Measurements from ENCODE around the gene FHOD3. TPM values are rescaled to one million over a fixed set of nuclear protein-coding genes. Genes with fewer than 3 reads are reported as not detected.

The FHOD3 gene
- polyA plus RNA-seq, 2 of the 4 experiments (the other 2 are of a cell fraction): 2.5 to 3.6 TPM

- Histone ChIP-seq H3K4me3 (no peak overlapping the region), H3K27ac (peak overlapping the region in 1 of 2 experiments; percentile 18; a peak in 1 of 6 replicates), H3K4me2 (peak overlapping the region; percentile 23; the same call in 1 of the 3 replicates), H3K9me3 (no peaks in the 10 kb centered on the region), H3K4me1 (0 out of 3 replicates have a peak, but pooled peaks cover 4% of the 10 kb centered on the region)
- 56% methylated on average over 15 of the region's 15 CpGs for WGBS (ENCODE audit: missing lambda C conversion rate)
- TF ChIP-seq ZSCAN20 (CRISPR knock-in tag; IDR thresholded peaks at IDR 0.05) (no peak), JUN (IDR thresholded peaks at IDR 0.05) (no peak), ZC3H11A (IDR thresholded peaks at IDR 0.05) (no peak)
- TF ChIP-seq, protein P1, sequence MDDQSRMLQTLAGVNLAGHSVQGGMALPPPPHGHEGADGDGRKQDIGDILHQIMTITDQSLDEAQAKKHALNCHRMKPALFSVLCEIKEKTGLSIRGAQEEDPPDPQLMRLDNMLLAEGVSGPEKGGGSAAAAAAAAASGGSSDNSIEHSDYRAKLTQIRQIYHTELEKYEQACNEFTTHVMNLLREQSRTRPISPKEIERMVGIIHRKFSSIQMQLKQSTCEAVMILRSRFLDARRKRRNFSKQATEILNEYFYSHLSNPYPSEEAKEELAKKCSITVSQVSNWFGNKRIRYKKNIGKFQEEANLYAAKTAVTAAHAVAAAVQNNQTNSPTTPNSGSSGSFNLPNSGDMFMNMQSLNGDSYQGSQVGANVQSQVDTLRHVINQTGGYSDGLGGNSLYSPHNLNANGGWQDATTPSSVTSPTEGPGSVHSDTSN (IDR thresholded peaks at IDR 0.05): no peak
- ATAC-seq: no peak
- ChIA-PET CTCF (no interaction called here), POLR2A (interaction anchor here (0.8 kb wide), 1 partner anchor 155 kb away, joined by 3 read pairs; the partner anchor contains the start of gene FHOD3)
- no peak for DNase-seq (ENCODE audit: low read depth in 1 of 2, low spot score in 1 of 2)
- no peak for FAIRE-seq
These were observed 154.1 kb downstream of the FHOD3 start for GRCh38 chr18:36451454-36452251.

DNA sequence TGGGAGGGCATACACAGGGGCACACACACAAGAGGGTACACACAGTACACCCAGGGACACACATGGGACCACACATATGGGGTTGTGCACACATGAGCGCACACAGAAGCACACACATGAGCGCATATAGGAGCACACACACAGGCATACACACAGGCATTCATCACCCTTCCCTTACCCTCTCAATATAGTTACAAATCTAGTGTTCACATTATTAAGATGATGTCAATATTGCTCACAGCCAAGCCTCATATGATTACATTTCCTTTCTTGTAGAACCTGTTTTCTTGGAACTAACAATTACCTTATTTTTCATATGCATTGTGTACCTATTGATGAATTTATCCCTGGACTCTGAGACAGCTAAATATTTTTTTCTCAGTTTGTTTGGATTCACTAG lies 156.7 kb downstream of the FHOD3 start:
- H3K9me3 ChIP-seq: no peaks in the 10 kb centered on the region
- POLR2A ChIA-PET: no interaction called here
- no peak overlapping the region for H3K4me2 ChIP-seq
- TF ChIP-seq CHD2 (IDR thresholded peaks at IDR 0.05; ENCODE audit: low read length, partially characterized antibody): no peak
- TF ChIP-seq NFE2L2 (conservative IDR thresholded peaks at IDR 0.05; ENCODE audit: low read length): no peak
- TF ChIP-seq SMC3 (IDR thresholded peaks at IDR 0.05): no peak
- no peak for TF ChIP-seq FOSB (CRISPR knock-in tag; IDR thresholded peaks at IDR 0.05)
- no peak for TF ChIP-seq HMGXB4 (CRISPR knock-in tag; IDR thresholded peaks at IDR 0.05; ENCODE audit: borderline replicate concordance)
- TF ChIP-seq MYC (IDR thresholded peaks at IDR 0.05; ENCODE audit: borderline replicate concordance, low read length): no peak
- no peak for TF ChIP-seq RCOR1 (IDR thresholded peaks at IDR 0.05; ENCODE audit: low read depth, low read length)
- no peak for TF ChIP-seq GATA3 (IDR thresholded peaks at IDR 0.05; ENCODE audit: borderline replicate concordance)
- H3K4me1 ChIP-seq: 0 out of 3 replicates have a peak, but pooled peaks cover 4% of the 10 kb centered on the region
- DNase-seq (ENCODE audit: low read depth in 1 of 2, low spot score in 1 of 2) (no peak), ATAC-seq (no peak), FAIRE-seq (no peak)
- no peak overlapping the region for H3K4me3 ChIP-seq
- no peak overlapping the region for H3K27ac ChIP-seq
- WGBS (ENCODE audit: missing lambda C conversion rate): 83% methylated on average over 2 of the region's 2 CpGs
- CTCF ChIA-PET: interaction anchor here (0.8 kb wide), 1 partner anchor 16 kb away, joined by 3 read pairs; no protein-coding TSS in a partner anchor

DNA sequence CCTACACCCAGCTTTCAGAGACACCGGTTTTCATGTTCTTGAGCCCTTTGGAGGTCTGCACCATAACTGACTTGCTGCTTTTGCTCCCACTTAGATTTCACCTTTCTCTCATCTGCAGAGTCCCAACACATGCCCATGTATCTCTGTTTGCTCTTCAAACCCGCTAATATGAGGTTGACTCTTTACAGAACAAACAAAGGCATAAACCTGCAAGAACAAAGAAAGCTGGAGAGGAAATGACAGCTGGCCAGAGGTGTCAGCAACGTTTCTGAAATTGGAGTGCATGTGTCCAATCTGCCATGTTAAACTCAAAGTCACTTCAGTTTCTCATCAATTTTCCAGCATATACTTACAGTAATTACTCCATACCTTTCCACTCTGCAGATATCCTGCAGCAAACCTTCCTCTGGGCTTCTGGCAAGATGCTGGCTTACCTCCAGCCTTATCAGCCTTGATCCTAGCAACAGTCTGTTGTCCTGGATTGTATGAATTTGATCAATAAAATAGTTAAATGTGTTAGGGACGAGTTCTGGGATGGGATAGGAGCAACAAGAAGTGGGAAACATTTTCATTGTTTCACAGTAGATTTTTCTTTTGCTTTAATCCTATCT lies 157.4 kb downstream of the FHOD3 start:
- ATAC-seq: no peak
- no peak overlapping the region for H3K27ac ChIP-seq
- CTCF ChIA-PET: interaction anchor here (0.8 kb wide), 1 partner anchor 15 kb away, joined by 3 read pairs; no protein-coding TSS in a partner anchor

DNA sequence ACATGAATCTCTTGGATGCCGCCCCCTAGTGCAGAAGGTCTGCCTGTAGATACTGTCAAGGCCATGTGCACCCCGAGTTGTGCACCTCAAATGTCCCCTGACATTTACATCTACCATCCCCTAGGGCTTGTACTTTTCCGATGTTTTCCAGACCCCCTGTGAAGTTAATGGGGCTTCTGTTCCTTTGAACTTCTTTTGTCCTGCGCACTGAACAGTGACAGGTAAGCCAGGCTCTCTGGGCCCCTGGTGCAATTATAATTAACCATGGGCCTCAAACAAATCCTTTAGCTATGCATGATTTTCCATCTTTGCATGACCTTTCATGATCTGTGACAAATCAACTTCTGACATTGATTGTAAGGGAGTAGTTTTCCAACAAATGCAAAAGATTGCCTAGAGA lies 158.4 kb downstream of the FHOD3 start:
- H3K9me3 ChIP-seq: no peaks in the 10 kb centered on the region
- H3K27ac ChIP-seq: no peak overlapping the region
- no peak overlapping the region for H3K4me2 ChIP-seq
- H3K4me1 ChIP-seq: 0 out of 3 replicates have a peak, but pooled peaks cover 4% of the 10 kb centered on the region
- 60% methylated on average over 4 of the region's 4 CpGs for WGBS (ENCODE audit: missing lambda C conversion rate)
- DNase-seq (ENCODE audit: low read depth in 1 of 2, low spot score in 1 of 2) (no peak), FAIRE-seq (no peak), ATAC-seq (no peak)
- ChIA-PET POLR2A (no interaction called here), CTCF (interaction anchor here (1.0 kb wide), 1 partner anchor 12 kb away, joined by 3 read pairs; no protein-coding TSS in a partner anchor)
- TF ChIP-seq GATA3 (IDR thresholded peaks at IDR 0.05; ENCODE audit: borderline replicate concordance) (no peak), MAFK (IDR thresholded peaks at IDR 0.05; ENCODE audit: partially characterized antibody) (no peak), ZFP36 (IDR thresholded peaks at IDR 0.05; ENCODE audit: borderline replicate concordance, partially characterized antibody) (no peak), CBX2 (IDR thresholded peaks at IDR 0.05; ENCODE audit: borderline replicate concordance, low read depth) (no peak), CHD4 (IDR thresholded peaks at IDR 0.05; ENCODE audit: borderline replicate concordance) (no peak)
- H3K4me3 ChIP-seq: no peak overlapping the region

More for the DNA sequence above, 157.4 kb downstream of the FHOD3 start:
- TF ChIP-seq FOSB (CRISPR knock-in tag; IDR thresholded peaks at IDR 0.05) (no peak), KDM5A (IDR thresholded peaks at IDR 0.05) (no peak), POLR2AphosphoS2 (conservative IDR thresholded peaks at IDR 0.05; ENCODE audit: low read length) (no peak), RNF2 (IDR thresholded peaks at IDR 0.05; ENCODE audit: borderline replicate concordance, low read depth) (no peak), EP300 (IDR thresholded peaks at IDR 0.05) (no peak), EHMT2 (IDR thresholded peaks at IDR 0.05; ENCODE audit: low read depth) (no peak)
- Histone ChIP-seq H3K4me1 (0 out of 3 replicates have a peak, but pooled peaks cover 4% of the 10 kb centered on the region), H3K9me3 (no peaks in the 10 kb centered on the region), H3K4me3 (no peak overlapping the region), H3K4me2 (no peak overlapping the region)
- no peak for DNase-seq (ENCODE audit: low read depth in 1 of 2, low spot score in 1 of 2)
- POLR2A ChIA-PET: no interaction called here
- FAIRE-seq: no peak
- WGBS (ENCODE audit: missing lambda C conversion rate): 26% methylated on average over 4 of the region's 4 CpGs
